ENCODE data around the gene PSMD7. TPM values are rescaled to one million over a fixed set of nuclear protein-coding genes. Genes with fewer than 3 reads are reported as not detected.

The PSMD7 gene
- total RNA-seq: 78.9 and 105 TPM in 2 replicates

DNA sequence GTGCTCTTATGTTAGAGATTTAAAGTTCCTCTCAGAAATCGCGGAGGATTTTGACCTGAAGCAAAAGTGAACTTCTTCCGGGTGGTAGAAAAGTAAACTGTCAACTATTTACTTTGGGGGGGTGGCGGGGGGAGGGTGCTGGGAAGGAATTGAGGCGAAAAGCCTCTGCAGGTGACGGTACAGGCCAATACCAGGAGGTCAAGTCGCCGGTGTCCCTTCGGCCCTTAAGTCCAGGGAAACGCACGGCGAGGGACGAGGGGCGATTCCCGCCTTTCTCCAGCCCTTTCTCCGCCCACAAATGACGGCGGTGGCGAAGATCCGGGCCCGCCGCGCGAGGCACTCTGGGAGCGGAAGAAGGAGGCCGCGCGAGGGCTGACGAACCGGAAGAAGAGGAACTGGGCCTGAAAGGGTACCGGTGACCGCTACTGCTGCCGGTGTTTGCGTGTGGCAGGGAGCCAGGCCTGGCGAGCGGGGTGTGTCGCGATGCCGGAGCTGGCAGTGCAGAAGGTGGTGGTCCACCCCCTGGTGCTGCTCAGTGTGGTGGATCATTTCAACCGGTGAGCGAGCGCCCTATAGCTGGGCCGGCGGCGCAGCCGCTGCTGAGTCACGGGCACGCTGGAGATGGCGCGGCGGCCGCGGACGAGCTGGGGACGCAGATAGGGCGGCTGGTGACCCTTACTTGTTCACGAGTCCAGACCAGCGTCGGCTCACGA is at the start of gene PSMD7:
Gene PSMD7 (plus strand): TSS at position 383 of the 713 bp plus-strand sequence. CDS start 101 bp downstream, at position 484.

Other genes starting within 250 kb of the PSMD7 start
- 0.19 TPM in 1 of 2 replicates, not detected in the other for gene NPIPB15, start 79.5 kb downstream of the PSMD7 start, total RNA-seq
- gene CLEC18B, start 124.7 kb downstream of the PSMD7 start, total RNA-seq: 0.38 and 0.56 TPM in 2 replicates